H9 (cell line): ENCODE data around the gene SPIRE2. TPM values are rescaled to one million over a fixed set of nuclear protein-coding genes. Genes with fewer than 3 reads are reported as not detected.

Source experiments
- DNase-seq: peaks from one replicate; pipeline ENCODE4 v3.0.0-alpha.2; 2017
- H2AFZ ChIP-seq: one replicate; pipeline ENCODE4 v1.6.1; 2013; ENCODE audit warnings: mild to moderate bottlenecking, low read length, control low read depth, moderate library complexity
- H2AK5ac ChIP-seq: 2 replicates; pipeline ENCODE4 v1.6.1; 2013; ENCODE audit warnings: low read length, control low read depth, mixed read lengths; ENCODE audit not compliant: insufficient read length
- H2BK120ac ChIP-seq: one replicate; pipeline ENCODE4 v1.6.1; 2013; ENCODE audit warnings: low read depth, mild to moderate bottlenecking, low read length, control low read depth, inconsistent platforms; ENCODE audit not compliant: poor library complexity, severe bottlenecking
- H2BK12ac ChIP-seq: 2 replicates; pipeline ENCODE4 v1.6.1; 2013; ENCODE audit warnings: low read length, control low read depth, mixed read lengths, low read depth; ENCODE audit not compliant: insufficient read length
- H2BK15ac ChIP-seq: 2 replicates; pipeline ENCODE4 v1.6.1; 2013; ENCODE audit warnings: low read depth, low read length, control low read depth
- H2BK20ac ChIP-seq: one replicate; pipeline ENCODE4 v1.6.1; 2013; ENCODE audit warnings: low read depth, mild to moderate bottlenecking, low read length, control low read depth, inconsistent platforms; ENCODE audit not compliant: poor library complexity, severe bottlenecking
- H2BK5ac ChIP-seq: 2 replicates; pipeline ENCODE4 v1.6.1; 2013; ENCODE audit warnings: low read length, control low read depth, mixed read lengths; ENCODE audit not compliant: insufficient read length
- H3K14ac ChIP-seq: 2 replicates; pipeline ENCODE4 v1.6.1; 2013; ENCODE audit warnings: low read length, control low read depth; ENCODE audit not compliant: insufficient read depth
- H3K18ac ChIP-seq: 2 replicates; pipeline ENCODE4 v1.6.1; 2013; ENCODE audit warnings: low read depth, mild to moderate bottlenecking, mixed read lengths, low read length, control low read depth; ENCODE audit not compliant: insufficient read length
- H3K23ac ChIP-seq: 2 replicates; pipeline ENCODE4 v1.6.1; 2013; ENCODE audit warnings: low read length, control low read depth, mixed read lengths, low read depth; ENCODE audit not compliant: insufficient read length
- H3K23me2 ChIP-seq: 2 replicates; pipeline ENCODE4 v1.6.1; 2013; ENCODE audit warnings: low read depth, mild to moderate bottlenecking, mixed read lengths, low read length, control low read depth; ENCODE audit not compliant: insufficient read length, poor library complexity, severe bottlenecking
- H3K27ac ChIP-seq: 2 replicates; pipeline ENCODE4 v1.5.1; 2013; ENCODE audit warnings: low read length, control low read depth, mixed read lengths, low read depth; ENCODE audit not compliant: insufficient read length
- H3K27me3 ChIP-seq: 2 replicates; pipeline ENCODE4 v1.6.1; 2013; ENCODE audit warnings: low read length, control low read depth, inconsistent platforms; ENCODE audit not compliant: insufficient read depth
- H3K4ac ChIP-seq: 2 replicates; pipeline ENCODE4 v1.6.1; 2013; ENCODE audit warnings: low read depth, mild to moderate bottlenecking, control low read depth, inconsistent platforms, low read length, moderate library complexity
- H3K4me1 ChIP-seq: 2 replicates; pipeline ENCODE4 v1.6.1; 2013; ENCODE audit warnings: low read length, control low read depth, inconsistent platforms; ENCODE audit not compliant: insufficient read depth
- H3K4me2 ChIP-seq: 2 replicates; pipeline ENCODE4 v1.6.1; 2013; ENCODE audit warnings: low read length, control low read depth, mixed read lengths; ENCODE audit not compliant: insufficient read length, insufficient read depth
- H3K56ac ChIP-seq: 2 replicates; pipeline ENCODE4 v1.6.1; 2013; ENCODE audit warnings: low read depth, mild to moderate bottlenecking, mixed read lengths, low read length, control low read depth; ENCODE audit not compliant: insufficient read length
- H3K79me1 ChIP-seq: 2 replicates; pipeline ENCODE4 v1.6.1; 2013; ENCODE audit warnings: low read depth, mild to moderate bottlenecking, moderate library complexity, low read length, control low read depth, inconsistent platforms; ENCODE audit not compliant: insufficient read depth, poor library complexity, severe bottlenecking
- H3K79me2 ChIP-seq: 2 replicates; pipeline ENCODE4 v1.6.1; 2013; ENCODE audit warnings: low read length, control low read depth, inconsistent platforms; ENCODE audit not compliant: insufficient read depth
- H3K9ac ChIP-seq: 2 replicates; pipeline ENCODE4 v1.6.1; 2013; ENCODE audit warnings: low read length, control low read depth, mixed read lengths; ENCODE audit not compliant: insufficient read length; ENCODE audit errors: extremely low read depth
- H3K9me3 ChIP-seq: one replicate; pipeline ENCODE4 v1.6.1; 2013; ENCODE audit warnings: low read depth, low read length, inconsistent platforms; ENCODE audit not compliant: control insufficient read depth
- H3T11ph ChIP-seq: one replicate; pipeline ENCODE4 v1.6.1; 2013; ENCODE audit warnings: mild to moderate bottlenecking, low read length, control low read depth, inconsistent platforms
- H4K20me1 ChIP-seq: one replicate; pipeline ENCODE4 v1.6.1; 2013; ENCODE audit not compliant: control insufficient read depth, insufficient read length, insufficient read depth
- H4K5ac ChIP-seq: 2 replicates; pipeline ENCODE4 v1.6.1; 2013; ENCODE audit warnings: low read depth, mild to moderate bottlenecking, mixed read lengths, low read length, control low read depth; ENCODE audit not compliant: insufficient read length
- H4K8ac ChIP-seq: replicated peaks from 2 replicates; pipeline ENCODE4 v1.6.1; 2013; ENCODE audit warnings: low read length, control low read depth, mixed read lengths, low read depth; ENCODE audit not compliant: insufficient read length
- H4K91ac ChIP-seq: 2 replicates; pipeline ENCODE4 v1.6.1; 2013; ENCODE audit warnings: low read depth, mild to moderate bottlenecking, moderate library complexity, mixed read lengths, low read length, control low read depth; ENCODE audit not compliant: insufficient read length
- H3K27ac Mint-ChIP-seq, 3 experiments: 2 replicates in 2 of 3; 3 replicates in 1 of 3; pipeline ENCODE4 v1.8.0; 2020 to 2021; ENCODE audit warnings: mixed read lengths in 3 of 3, mild to moderate bottlenecking in 1 of 3, moderate library complexity in 1 of 3
- H3K27me3 Mint-ChIP-seq: 2 replicates; pipeline ENCODE4 v1.8.0; 2021; ENCODE audit warnings: low read depth, mild to moderate bottlenecking, moderate library complexity, mixed read lengths
- H3K36me3 Mint-ChIP-seq, 3 experiments: 2 replicates in 2 of 3; 3 replicates in 1 of 3; pipeline ENCODE4 v1.8.0; 2020 to 2021; ENCODE audit warnings: low read depth in 3 of 3, mixed read lengths in 3 of 3; ENCODE audit not compliant: insufficient read depth in 1 of 3
- H3K4me1 Mint-ChIP-seq, 2 experiments: 2 replicates each; pipeline ENCODE4 v1.8.0; 2020; ENCODE audit warnings: mixed read lengths in 2 of 2
- H3K4me3 Mint-ChIP-seq, 2 experiments: 2 replicates in 1 of 2; 3 replicates in 1 of 2; pipeline ENCODE4 v1.8.0; 2020 to 2021; ENCODE audit warnings: mild to moderate bottlenecking in 2 of 2, mixed read lengths in 2 of 2, moderate library complexity in 1 of 2
- H3K9me3 Mint-ChIP-seq, 2 experiments: 2 replicates in 1 of 2; 3 replicates in 1 of 2; pipeline ENCODE4 v1.8.0; 2020; ENCODE audit warnings: mild to moderate bottlenecking in 2 of 2, mixed read lengths in 2 of 2, moderate library complexity in 1 of 2
- WGBS: extraction: QIAGEN DNeasy Blood & Tissue Kit; methylation state at CpG from one replicate; pipeline ENCODE4 v1.1.7; 2013; ENCODE audit warnings: missing lambda C conversion rate, low lambda C conversion rate, mixed read lengths; ENCODE audit not compliant: insufficient read length; ENCODE audit errors: extremely low coverage; 5-methylcytosine and 5-hydroxymethylcytosine counted together
- total RNA-seq: library from RNA; stranded (reverse); gene quantifications from 2 replicates; pipeline ENCODE4 v1.2.1, GENCODE V29; 2021
- TF ChIP-seq, protein P1 (sequence below): fragments of 200-600 bp; sonication (generic); conservative IDR thresholded peaks from 3 replicates; pipeline ENCODE4 v1.8.0; 2021; ENCODE audit warnings: antibody characterized with exemption, mild to moderate bottlenecking

Gene SPIRE2
- total RNA-seq, 1 experiment from 2014 or later = 6.9 TPM

DNA sequence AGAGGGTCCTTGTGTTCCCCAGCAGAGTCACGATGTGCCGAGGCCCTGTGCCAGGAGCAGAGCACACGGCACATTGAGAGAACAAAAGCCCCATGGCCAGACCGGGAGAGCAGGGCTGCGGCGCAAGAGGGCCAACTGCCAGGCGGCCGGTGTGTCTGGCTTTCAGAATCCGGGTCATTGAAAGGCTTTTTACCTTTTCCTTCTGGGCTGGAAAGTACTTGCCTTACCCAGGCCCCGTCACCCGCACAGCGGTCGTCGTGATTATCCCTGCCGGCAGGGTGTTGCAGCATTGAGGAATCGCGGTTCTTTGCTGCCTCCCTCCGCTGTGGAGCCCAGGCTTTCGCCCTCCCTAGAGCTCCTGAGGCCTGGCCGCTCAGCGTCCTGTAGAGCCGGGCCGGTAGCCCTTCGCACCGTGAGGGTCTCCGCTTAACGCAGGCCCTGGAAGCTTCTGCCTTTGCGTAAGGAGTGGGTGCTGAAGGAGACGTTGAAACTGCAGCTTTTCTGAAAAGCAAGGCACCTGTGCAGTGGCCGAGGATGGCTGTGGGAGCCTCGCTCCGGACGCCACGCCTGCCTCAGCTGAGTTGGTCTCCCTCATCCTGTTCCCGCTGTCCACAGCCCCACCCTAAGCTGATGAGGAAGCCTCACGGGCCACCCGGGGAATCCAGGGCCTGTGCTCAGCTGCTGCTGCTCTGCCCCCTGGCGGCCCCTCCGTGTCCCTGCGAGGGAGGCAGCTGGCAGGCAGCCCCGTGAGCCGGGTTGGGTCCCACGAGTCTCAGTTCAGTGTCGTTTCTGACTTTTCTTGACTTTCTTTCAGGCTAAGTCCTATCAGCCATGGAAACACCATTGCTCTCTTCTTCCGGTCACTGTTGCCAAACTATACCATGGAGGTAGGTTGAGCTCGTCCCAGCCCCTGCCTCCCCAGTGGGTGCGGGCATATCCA, 81.8 kb downstream of the SPIRE2 start:
- Histone ChIP-seq H3K27me3 (no peaks in the 10 kb centered on the region), H3K56ac (no peak overlapping the region), H3K4me2 (no peak overlapping the region), H3K4me1 (no peaks in the 10 kb centered on the region), H3K4ac (no peak overlapping the region), H4K5ac (no peak overlapping the region), H3K14ac (no peak overlapping the region), H3K27ac (no peak overlapping the region), H3K79me2 (no peaks in the 10 kb centered on the region), H4K8ac (no peak overlapping the region), H3K79me1 (no peaks in the 10 kb centered on the region), H2BK12ac (no peak overlapping the region), H3T11ph (no peak overlapping the region), H2BK5ac (no peak overlapping the region), H2BK120ac (no peak overlapping the region), H3K23ac (no peak overlapping the region), H4K91ac (no peak overlapping the region), H3K23me2 (no peaks in the 10 kb centered on the region), H2BK20ac (no peak overlapping the region), H2AK5ac (no peak overlapping the region), H3K18ac (peak overlapping the region; percentile 21), H2BK15ac (no peak overlapping the region), H2AFZ (no peak overlapping the region), H4K20me1 (no peaks in the 10 kb centered on the region), H3K9ac (no peak overlapping the region), H3K9me3 (peaks cover 7% of the 10 kb centered on the region)
- Mint-ChIP-seq H3K27ac (peak overlapping the region; percentile 38 to 68 (median 44); a peak in 3 of 7 replicates), H3K36me3 (peaks cover 34 to 50% (median 44%) of the 10 kb centered on the region in 3 experiments; a peak in 6 of 7 replicates), H3K4me3 (peak overlapping the region in 1 of 2 experiments; percentile 58; a peak in 2 of 5 replicates), H3K9me3 (peaks cover 6 to 13% of the 10 kb centered on the region in 2 experiments; a peak in 3 of 5 replicates), H3K27me3 (no peaks in the 10 kb centered on the region), H3K4me1 (peaks cover 2 to 5% of the 10 kb centered on the region in 2 experiments; a peak in 2 of 4 replicates)
- peak; percentile 88 for DNase-seq
- WGBS = no CpG with 5 or more reads among the region's 47 CpGs
- TF ChIP-seq, protein P1, sequence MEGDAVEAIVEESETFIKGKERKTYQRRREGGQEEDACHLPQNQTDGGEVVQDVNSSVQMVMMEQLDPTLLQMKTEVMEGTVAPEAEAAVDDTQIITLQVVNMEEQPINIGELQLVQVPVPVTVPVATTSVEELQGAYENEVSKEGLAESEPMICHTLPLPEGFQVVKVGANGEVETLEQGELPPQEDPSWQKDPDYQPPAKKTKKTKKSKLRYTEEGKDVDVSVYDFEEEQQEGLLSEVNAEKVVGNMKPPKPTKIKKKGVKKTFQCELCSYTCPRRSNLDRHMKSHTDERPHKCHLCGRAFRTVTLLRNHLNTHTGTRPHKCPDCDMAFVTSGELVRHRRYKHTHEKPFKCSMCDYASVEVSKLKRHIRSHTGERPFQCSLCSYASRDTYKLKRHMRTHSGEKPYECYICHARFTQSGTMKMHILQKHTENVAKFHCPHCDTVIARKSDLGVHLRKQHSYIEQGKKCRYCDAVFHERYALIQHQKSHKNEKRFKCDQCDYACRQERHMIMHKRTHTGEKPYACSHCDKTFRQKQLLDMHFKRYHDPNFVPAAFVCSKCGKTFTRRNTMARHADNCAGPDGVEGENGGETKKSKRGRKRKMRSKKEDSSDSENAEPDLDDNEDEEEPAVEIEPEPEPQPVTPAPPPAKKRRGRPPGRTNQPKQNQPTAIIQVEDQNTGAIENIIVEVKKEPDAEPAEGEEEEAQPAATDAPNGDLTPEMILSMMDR = peak; percentile 98
